ENCODE data around the gene GFI1. TPM values are rescaled to one million over a fixed set of nuclear protein-coding genes. Genes with fewer than 3 reads are reported as not detected.

GFI1 gene
- total RNA-seq, 1 experiment from 2014 or later: 0.93 TPM

DNA sequence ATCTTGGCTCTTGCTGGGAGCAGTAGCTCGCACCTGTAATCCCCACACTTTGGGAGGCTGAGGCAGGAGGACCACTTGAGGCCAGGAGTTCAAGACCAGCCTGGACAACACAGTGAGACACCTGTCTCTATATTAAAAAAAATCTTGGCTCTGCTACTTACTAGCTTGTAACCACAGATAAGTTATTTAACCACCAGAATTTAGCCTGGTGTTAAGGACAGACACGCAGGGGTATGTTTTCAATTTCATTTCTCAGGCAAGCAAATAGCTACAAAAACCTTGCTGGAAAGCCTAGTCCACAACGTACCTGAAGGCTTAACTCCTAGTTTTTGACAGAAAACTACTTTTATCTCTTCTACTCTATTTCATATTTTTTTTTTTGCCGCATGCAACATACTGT lies 24.8 kb upstream of the GFI1 start:
- H3K36me3 Mint-ChIP-seq (ENCODE audit: insufficient read depth, unreplicated experiment): peaks cover 6% of the 10 kb centered on the region
- no peaks in the 10 kb centered on the region for H3K9me3 Mint-ChIP-seq (ENCODE audit: unreplicated experiment)
- no TSS peak for BruUV-seq (replicated peaks)
- H3K4me3 Mint-ChIP-seq (ENCODE audit: unreplicated experiment): no peak overlapping the region
- no peaks in the 10 kb centered on the region for H3K4me1 ChIP-seq
- H3K27me3 ChIP-seq (replicated peaks; ENCODE audit: control insufficient read depth, insufficient read depth, low read length): no peaks in the 10 kb centered on the region
- no peaks in the 10 kb centered on the region for H3K27me3 Mint-ChIP-seq (ENCODE audit: insufficient read depth, unreplicated experiment)
- intact Hi-C loops (cut with micrococcal nuclease; ENCODE audit: unreplicated experiment): no loop called here
- no peak overlapping the region for H3K4me3 ChIP-seq (ENCODE audit: low read depth, low read length)
- DNase-seq: no peak
- ChIA-PET CTCF (no interaction called here), POLR2A (no interaction called here)
- TF ChIP-seq, protein P1, sequence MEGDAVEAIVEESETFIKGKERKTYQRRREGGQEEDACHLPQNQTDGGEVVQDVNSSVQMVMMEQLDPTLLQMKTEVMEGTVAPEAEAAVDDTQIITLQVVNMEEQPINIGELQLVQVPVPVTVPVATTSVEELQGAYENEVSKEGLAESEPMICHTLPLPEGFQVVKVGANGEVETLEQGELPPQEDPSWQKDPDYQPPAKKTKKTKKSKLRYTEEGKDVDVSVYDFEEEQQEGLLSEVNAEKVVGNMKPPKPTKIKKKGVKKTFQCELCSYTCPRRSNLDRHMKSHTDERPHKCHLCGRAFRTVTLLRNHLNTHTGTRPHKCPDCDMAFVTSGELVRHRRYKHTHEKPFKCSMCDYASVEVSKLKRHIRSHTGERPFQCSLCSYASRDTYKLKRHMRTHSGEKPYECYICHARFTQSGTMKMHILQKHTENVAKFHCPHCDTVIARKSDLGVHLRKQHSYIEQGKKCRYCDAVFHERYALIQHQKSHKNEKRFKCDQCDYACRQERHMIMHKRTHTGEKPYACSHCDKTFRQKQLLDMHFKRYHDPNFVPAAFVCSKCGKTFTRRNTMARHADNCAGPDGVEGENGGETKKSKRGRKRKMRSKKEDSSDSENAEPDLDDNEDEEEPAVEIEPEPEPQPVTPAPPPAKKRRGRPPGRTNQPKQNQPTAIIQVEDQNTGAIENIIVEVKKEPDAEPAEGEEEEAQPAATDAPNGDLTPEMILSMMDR (IDR thresholded peaks at IDR 0.05; ENCODE audit: insufficient read depth in 1 of 2, low read depth in 1 of 2, low read length in 1 of 2, severe bottlenecking in 1 of 2, unreplicated experiment in 1 of 2): no peak
- no peaks in the 10 kb centered on the region for H3K36me3 ChIP-seq (ENCODE audit: control insufficient read depth, insufficient read depth, low read length)
- no peaks in the 10 kb centered on the region for H3K4me1 Mint-ChIP-seq (ENCODE audit: low read depth, unreplicated experiment)
- no peak overlapping the region for H3K27ac Mint-ChIP-seq (ENCODE audit: unreplicated experiment)
- H3K9me3 ChIP-seq: no peaks in the 10 kb centered on the region

DNA sequence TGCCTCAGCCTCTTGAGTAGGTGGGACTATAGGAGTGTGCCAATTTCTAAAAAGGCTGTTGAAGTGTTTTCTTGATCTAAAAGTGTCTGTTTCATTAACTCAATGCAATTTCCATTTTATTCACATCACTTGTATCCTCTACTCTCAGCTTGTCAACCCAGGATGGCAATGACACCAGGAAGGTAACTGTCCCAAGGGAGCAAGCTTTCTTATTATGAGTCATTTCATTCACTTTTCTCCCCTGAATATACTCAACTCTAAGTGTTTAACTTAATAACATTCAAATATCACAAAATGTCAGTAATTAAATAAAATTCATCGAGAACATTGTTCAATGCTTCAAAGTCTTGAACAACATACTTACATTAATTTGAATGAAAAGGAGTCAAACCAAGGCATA lies 22.9 kb upstream of the GFI1 start:
- intact Hi-C loops (cut with micrococcal nuclease; ENCODE audit: unreplicated experiment): no loop called here
- Mint-ChIP-seq H3K27me3 (ENCODE audit: insufficient read depth, unreplicated experiment) (no peaks in the 10 kb centered on the region), H3K4me1 (ENCODE audit: low read depth, unreplicated experiment) (no peaks in the 10 kb centered on the region), H3K9me3 (ENCODE audit: unreplicated experiment) (no peaks in the 10 kb centered on the region), H3K27ac (ENCODE audit: unreplicated experiment) (no peak overlapping the region), H3K36me3 (ENCODE audit: insufficient read depth, unreplicated experiment) (peaks cover 6% of the 10 kb centered on the region), H3K4me3 (ENCODE audit: unreplicated experiment) (no peak overlapping the region)
- H3K36me3 ChIP-seq (ENCODE audit: control insufficient read depth, insufficient read depth, low read length): no peaks in the 10 kb centered on the region
- ChIA-PET CTCF (no interaction called here), POLR2A (no interaction called here)
- no peaks in the 10 kb centered on the region for H3K9me3 ChIP-seq
- no peaks in the 10 kb centered on the region for H3K4me1 ChIP-seq
- H3K27me3 ChIP-seq (replicated peaks; ENCODE audit: control insufficient read depth, insufficient read depth, low read length): no peaks in the 10 kb centered on the region
- TF ChIP-seq, protein P1 (IDR thresholded peaks at IDR 0.05; ENCODE audit: insufficient read depth in 1 of 2, low read depth in 1 of 2, low read length in 1 of 2, severe bottlenecking in 1 of 2, unreplicated experiment in 1 of 2): no peak
- no peak for DNase-seq
- no peak overlapping the region for H3K4me3 ChIP-seq (ENCODE audit: low read depth, low read length)
- TSS peak; percentile 12 for BruUV-seq (replicated peaks)

DNA sequence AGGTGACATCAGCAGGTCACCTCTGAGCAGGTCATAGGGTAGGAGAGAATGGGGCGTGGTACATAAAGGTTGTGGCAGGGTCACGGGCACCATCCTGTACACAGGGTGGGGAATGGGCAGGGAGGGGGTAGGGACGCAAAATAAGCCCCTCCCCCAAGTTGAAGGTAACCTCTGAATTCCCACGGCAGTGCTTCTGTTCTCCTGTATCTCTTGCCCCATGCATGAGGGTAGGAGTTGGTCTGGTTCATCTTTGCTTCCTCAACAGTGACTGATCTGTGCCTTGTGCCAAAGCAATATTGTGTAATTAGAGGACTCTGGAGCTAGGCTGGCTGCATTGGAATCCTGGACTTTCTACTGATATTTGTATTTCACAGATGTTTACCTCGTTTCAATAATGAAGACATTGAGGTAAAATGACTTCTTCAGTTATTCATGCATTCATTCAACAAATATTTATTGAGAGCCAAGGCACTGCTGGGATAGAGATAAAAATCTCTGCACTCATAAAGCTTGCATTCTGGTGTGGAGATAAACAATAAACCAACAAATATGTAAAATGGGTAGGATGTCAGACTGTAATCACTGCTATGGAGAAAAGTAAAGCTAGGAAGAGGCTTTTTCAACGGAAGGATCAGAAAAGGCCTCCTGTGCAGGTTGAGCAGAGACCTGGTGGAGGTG lies 18.4 kb upstream of the GFI1 start:
- Mint-ChIP-seq H3K36me3 (ENCODE audit: insufficient read depth, unreplicated experiment) (peaks cover 6% of the 10 kb centered on the region), H3K4me1 (ENCODE audit: low read depth, unreplicated experiment) (no peaks in the 10 kb centered on the region), H3K9me3 (ENCODE audit: unreplicated experiment) (no peaks in the 10 kb centered on the region), H3K27ac (ENCODE audit: unreplicated experiment) (no peak overlapping the region), H3K4me3 (ENCODE audit: unreplicated experiment) (no peak overlapping the region), H3K27me3 (ENCODE audit: insufficient read depth, unreplicated experiment) (no peaks in the 10 kb centered on the region)
- no peaks in the 10 kb centered on the region for H3K4me1 ChIP-seq
- H3K4me3 ChIP-seq (ENCODE audit: low read depth, low read length): no peak overlapping the region
- ChIA-PET CTCF (no interaction called here), POLR2A (no interaction called here)
- TF ChIP-seq, protein P1 (IDR thresholded peaks at IDR 0.05; ENCODE audit: insufficient read depth in 1 of 2, low read depth in 1 of 2, low read length in 1 of 2, severe bottlenecking in 1 of 2, unreplicated experiment in 1 of 2): no peak
- BruUV-seq (replicated peaks): no TSS peak
- no peaks in the 10 kb centered on the region for H3K9me3 ChIP-seq
- no peaks in the 10 kb centered on the region for H3K27me3 ChIP-seq (replicated peaks; ENCODE audit: control insufficient read depth, insufficient read depth, low read length)
- no peaks in the 10 kb centered on the region for H3K36me3 ChIP-seq (ENCODE audit: control insufficient read depth, insufficient read depth, low read length)
- no peak for DNase-seq
- intact Hi-C loops (cut with micrococcal nuclease; ENCODE audit: unreplicated experiment): no loop called here
